ENCODE data around the gene HDAC4. TPM values are rescaled to one million over a fixed set of nuclear protein-coding genes. Genes with fewer than 3 reads are reported as not detected.
"Not testable (repeated sequence)": the region's sequence is repeated elsewhere in the genome, so short reads cannot be mapped to it uniquely, and the experiment has no call there.

The HDAC4 gene
- total RNA-seq (2014; rRNA removed; shearing (Covaris generic)): 8.9 and 11.3 TPM in 2 replicates

GRCh38 chr2:239400596-239401066 lies at the start of gene HDAC4:
Gene HDAC4 (minus strand): TSS chr2:239401020. CDS start chr2:239352699, 48,321 bp downstream.
- DNase-seq: no peak
- peak within 1 kb of the TSS; percentile 99 for H3K27ac ChIP-seq
- no peaks in the 10 kb centered on the region for H3K9me3 ChIP-seq (replicated peaks)
- H3K4me1 ChIP-seq: no peaks in the 10 kb centered on the region
- peak within 1 kb of the TSS; percentile 93 for H3K4me3 ChIP-seq
- H3K36me3 ChIP-seq: no peaks in the 10 kb centered on the region
- no peaks in the 10 kb centered on the region for H3K27me3 ChIP-seq

- not testable (repeated sequence) for H3K27ac ChIP-seq; DNase-seq; H3K9me3 ChIP-seq (replicated peaks); H3K36me3 ChIP-seq; H3K27me3 ChIP-seq; H3K4me1 ChIP-seq; H3K4me3 ChIP-seq
These were observed 48.6 kb upstream of the HDAC4 start for GRCh38 chr2:239449468-239449867.

- no peaks in the 10 kb centered on the region for H3K36me3 ChIP-seq
- no peak overlapping the region for H3K4me3 ChIP-seq
- H3K27me3 ChIP-seq: no peaks in the 10 kb centered on the region
- peaks cover 4% of the 10 kb centered on the region for H3K9me3 ChIP-seq (replicated peaks)
- DNase-seq: no peak
- H3K4me1 ChIP-seq: peaks cover 10% of the 10 kb centered on the region; the same call in 1 of the 2 replicates
- H3K27ac ChIP-seq: no peak overlapping the region
These were observed 45.1 kb upstream of the HDAC4 start for GRCh38 chr2:239445771-239446524.

GRCh38 chr2:239444626-239445577 lies 44.1 kb upstream of the HDAC4 start:
- peaks cover 21% of the 10 kb centered on the region; the same call in 1 of the 2 replicates for H3K4me1 ChIP-seq
- peaks cover 4% of the 10 kb centered on the region for H3K9me3 ChIP-seq (replicated peaks)
- no peak for DNase-seq
- no peaks in the 10 kb centered on the region; the same call in 1 of the 2 replicates for H3K27me3 ChIP-seq
- H3K4me3 ChIP-seq: no peak overlapping the region
- H3K27ac ChIP-seq: no peak overlapping the region
- H3K36me3 ChIP-seq: no peaks in the 10 kb centered on the region

GRCh38 chr2:239443666-239444567 lies 43.1 kb upstream of the HDAC4 start:
- Histone ChIP-seq H3K9me3 (replicated peaks) (peaks cover 4% of the 10 kb centered on the region), H3K4me3 (no peak overlapping the region), H3K27me3 (peaks cover 6% of the 10 kb centered on the region; the same call in 1 of the 2 replicates), H3K4me1 (peaks cover 21% of the 10 kb centered on the region; the same call in 1 of the 2 replicates), H3K27ac (no peak overlapping the region), H3K36me3 (no peaks in the 10 kb centered on the region)
- DNase-seq: no peak

GRCh38 chr2:239443102-239443620 lies 42.3 kb upstream of the HDAC4 start:
- Histone ChIP-seq H3K4me3 (no peak overlapping the region), H3K36me3 (no peaks in the 10 kb centered on the region), H3K4me1 (peaks cover 21% of the 10 kb centered on the region; the same call in 1 of the 2 replicates), H3K27ac (no peak overlapping the region), H3K9me3 (replicated peaks) (peaks cover under 1% of the 10 kb centered on the region), H3K27me3 (peaks cover 6% of the 10 kb centered on the region; the same call in 1 of the 2 replicates)
- no peak for DNase-seq

- Histone ChIP-seq H3K4me1 (peaks cover 21% of the 10 kb centered on the region; the same call in 1 of the 2 replicates), H3K4me3 (no peak overlapping the region), H3K36me3 (no peaks in the 10 kb centered on the region), H3K27me3 (peaks cover 6% of the 10 kb centered on the region; the same call in 1 of the 2 replicates), H3K27ac (no peak overlapping the region), H3K9me3 (replicated peaks) (no peaks in the 10 kb centered on the region; the same call in 1 of the 2 replicates)
- no peak for DNase-seq
These were observed 41.4 kb upstream of the HDAC4 start for GRCh38 chr2:239442192-239442591.

- peak; percentile 70 to 80 for DNase-seq
- Histone ChIP-seq H3K27me3 (peaks cover 6% of the 10 kb centered on the region; the same call in 1 of the 2 replicates), H3K9me3 (replicated peaks) (no peaks in the 10 kb centered on the region), H3K36me3 (no peaks in the 10 kb centered on the region), H3K4me3 (peak overlapping the region; percentile 10), H3K27ac (no peak overlapping the region), H3K4me1 (peaks cover 21% of the 10 kb centered on the region; the same call in 1 of the 2 replicates)
These were observed 40.6 kb upstream of the HDAC4 start for GRCh38 chr2:239441261-239442078.

- peak overlapping the region; percentile 10 for H3K4me3 ChIP-seq
- H3K27ac ChIP-seq: no peak overlapping the region
- H3K9me3 ChIP-seq (replicated peaks): no peaks in the 10 kb centered on the region
- H3K36me3 ChIP-seq: no peaks in the 10 kb centered on the region
- peaks cover 21% of the 10 kb centered on the region; the same call in 1 of the 2 replicates for H3K4me1 ChIP-seq
- peaks cover 6% of the 10 kb centered on the region; the same call in 1 of the 2 replicates for H3K27me3 ChIP-seq
- DNase-seq: peak; percentile 40 to 74
These were observed 39.7 kb upstream of the HDAC4 start for GRCh38 chr2:239440511-239440959.

GRCh38 chr2:239439754-239440315 lies 39.0 kb upstream of the HDAC4 start:
- Histone ChIP-seq H3K4me3 (no peak overlapping the region), H3K9me3 (replicated peaks) (no peaks in the 10 kb centered on the region), H3K27me3 (peaks cover 6% of the 10 kb centered on the region; the same call in 1 of the 2 replicates), H3K4me1 (peaks cover 21% of the 10 kb centered on the region; the same call in 1 of the 2 replicates), H3K27ac (no peak overlapping the region), H3K36me3 (no peaks in the 10 kb centered on the region)
- no peak for DNase-seq

GRCh38 chr2:239438995-239439753 lies 38.4 kb upstream of the HDAC4 start:
- Histone ChIP-seq H3K9me3 (replicated peaks) (no peaks in the 10 kb centered on the region), H3K27me3 (peaks cover 6% of the 10 kb centered on the region; the same call in 1 of the 2 replicates), H3K36me3 (no peaks in the 10 kb centered on the region), H3K4me1 (peaks cover 21% of the 10 kb centered on the region; the same call in 1 of the 2 replicates), H3K4me3 (no peak overlapping the region), H3K27ac (no peak overlapping the region)
- no peak for DNase-seq

- peaks cover 6% of the 10 kb centered on the region; the same call in 1 of the 2 replicates for H3K27me3 ChIP-seq
- H3K4me3 ChIP-seq: no peak overlapping the region
- H3K36me3 ChIP-seq: no peaks in the 10 kb centered on the region
- H3K27ac ChIP-seq: no peak overlapping the region
- H3K4me1 ChIP-seq: peaks cover 21% of the 10 kb centered on the region; the same call in 1 of the 2 replicates
- DNase-seq: no peak
- H3K9me3 ChIP-seq (replicated peaks): 0 out of 2 replicates have a peak, but pooled peaks cover 4% of the 10 kb centered on the region
These were observed 37.5 kb upstream of the HDAC4 start for GRCh38 chr2:239438368-239438767.

Data from SJCRH30 (cell line).